Measurements from ENCODE around the gene MPPED2.

Gene MPPED2

DNA sequence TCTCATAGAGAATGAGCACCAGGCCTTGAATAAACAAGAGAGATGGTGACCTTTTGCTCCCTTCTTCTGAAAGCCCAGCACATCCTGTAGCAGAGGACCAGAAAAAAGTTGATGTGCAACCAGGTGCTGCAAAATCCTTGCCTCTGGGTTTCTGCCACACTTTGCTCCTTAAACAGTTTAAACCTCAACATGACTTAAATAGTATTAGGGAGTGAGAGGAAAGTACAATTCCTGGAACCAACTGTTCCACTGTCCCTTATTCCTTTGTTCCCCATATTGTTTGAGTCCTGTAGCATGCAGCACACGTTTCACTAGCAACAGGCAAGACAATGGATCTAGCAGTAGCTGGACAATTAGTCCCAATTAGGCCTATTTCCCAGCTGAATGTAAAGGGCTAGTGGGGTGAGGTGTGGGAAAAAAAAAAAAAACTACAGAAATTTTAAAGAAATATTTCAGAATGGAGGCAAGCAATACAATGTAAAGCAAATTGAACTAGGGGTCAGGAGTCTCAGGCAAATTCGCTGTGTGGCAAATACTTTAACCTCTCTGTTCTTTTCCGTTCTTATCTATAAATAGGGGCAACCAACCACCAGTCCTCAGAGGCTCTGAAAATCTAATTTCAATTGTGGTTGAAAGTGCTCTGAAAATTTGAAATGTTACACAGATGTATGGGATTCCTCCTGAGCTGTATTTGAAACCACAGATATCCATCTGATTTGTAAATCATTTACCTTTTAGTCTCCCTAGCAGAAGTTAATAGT, 6.6 kb downstream of the MPPED2 start:
- DNase-seq (ENCODE audit: low read depth, low spot score): no peak
- Histone ChIP-seq H3K4me1 (ENCODE audit: control insufficient read depth, insufficient read depth, low read length) (no peaks in the 10 kb centered on the region), H3K27me3 (ENCODE audit: control insufficient read depth, insufficient read depth, low read length) (peaks cover 9% of the 10 kb centered on the region; the same call in 1 of the 2 replicates), H3K27ac (ENCODE audit: low read length) (no peak overlapping the region), H3K36me3 (ENCODE audit: control insufficient read depth, insufficient read depth, low read length) (peaks cover 2% of the 10 kb centered on the region; the same call in 1 of the 2 replicates), H3K4me3 (ENCODE audit: low read length) (no peak overlapping the region), H3K9me3 (ENCODE audit: control insufficient read depth, insufficient read depth, low read length) (no peaks in the 10 kb centered on the region)
- WGBS (ENCODE audit: insufficient coverage, insufficient read length): no CpG with 5 or more reads among the region's 3 CpGs

DNA sequence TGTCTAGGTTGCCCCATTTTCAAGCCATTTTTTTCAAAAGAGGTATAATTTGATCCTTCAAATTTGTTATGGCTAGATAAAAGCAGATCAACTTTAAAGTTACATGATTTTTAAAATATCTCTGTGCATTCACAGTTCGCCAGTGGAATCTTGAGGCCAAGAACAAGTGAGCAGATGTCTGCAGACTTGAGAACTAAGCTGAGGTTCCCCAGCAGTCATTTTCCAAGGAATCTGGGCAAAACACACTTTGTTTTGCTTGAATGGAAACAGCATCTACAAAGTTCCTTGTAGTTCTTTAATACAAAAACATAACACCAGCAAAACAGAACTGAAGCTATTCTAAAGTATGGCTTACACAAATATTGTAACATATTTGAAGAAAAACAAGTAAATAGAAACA, 7.7 kb downstream of the MPPED2 start:
- H3K27ac ChIP-seq (ENCODE audit: low read length): no peak overlapping the region
- H3K4me3 ChIP-seq (ENCODE audit: low read length): no peak overlapping the region
- no peak for DNase-seq (ENCODE audit: low read depth, low spot score)
- peaks cover 1% of the 10 kb centered on the region; the same call in 1 of the 2 replicates for H3K27me3 ChIP-seq (ENCODE audit: control insufficient read depth, insufficient read depth, low read length)
- H3K36me3 ChIP-seq (ENCODE audit: control insufficient read depth, insufficient read depth, low read length): peaks cover 2% of the 10 kb centered on the region; the same call in 1 of the 2 replicates
- no CpG with 5 or more reads among the region's 1 CpG for WGBS (ENCODE audit: insufficient coverage, insufficient read length)
- no peaks in the 10 kb centered on the region for H3K9me3 ChIP-seq (ENCODE audit: control insufficient read depth, insufficient read depth, low read length)
- no peaks in the 10 kb centered on the region for H3K4me1 ChIP-seq (ENCODE audit: control insufficient read depth, insufficient read depth, low read length)

- no peak overlapping the region for H3K4me3 ChIP-seq (ENCODE audit: low read length)
- WGBS (ENCODE audit: insufficient coverage, insufficient read length): 100% methylated on average over 1 of the region's 2 CpGs
- H3K36me3 ChIP-seq (ENCODE audit: control insufficient read depth, insufficient read depth, low read length): no peaks in the 10 kb centered on the region
- no peak for DNase-seq (ENCODE audit: low read depth, low spot score)
- no peak overlapping the region for H3K27ac ChIP-seq (ENCODE audit: low read length)
- H3K9me3 ChIP-seq (ENCODE audit: control insufficient read depth, insufficient read depth, low read length): no peaks in the 10 kb centered on the region
- no peaks in the 10 kb centered on the region for H3K4me1 ChIP-seq (ENCODE audit: control insufficient read depth, insufficient read depth, low read length)
- no peaks in the 10 kb centered on the region for H3K27me3 ChIP-seq (ENCODE audit: control insufficient read depth, insufficient read depth, low read length)
Observed at GRCh38 chr11:30573951-30574350, 12.2 kb downstream of the MPPED2 start.

DNA sequence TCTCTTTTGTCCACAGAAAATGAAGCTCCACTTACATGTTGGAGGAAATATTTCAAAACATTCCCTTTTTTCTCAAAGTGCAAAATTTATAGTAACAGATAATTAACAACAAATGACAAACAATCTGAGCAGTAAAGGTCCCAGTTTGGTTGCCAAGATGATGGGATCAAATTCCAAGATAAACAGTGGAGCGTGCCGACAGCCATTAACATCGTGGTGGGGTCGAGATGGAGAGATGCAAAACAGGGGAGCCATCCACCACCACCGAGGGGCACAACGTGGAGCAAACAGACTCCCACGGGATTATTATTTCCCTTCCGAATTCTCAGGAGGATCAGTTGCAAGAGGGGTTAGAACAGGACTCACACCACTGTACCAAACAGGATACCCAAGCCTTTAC, 17.2 kb downstream of the MPPED2 start:
- H3K27me3 ChIP-seq (ENCODE audit: control insufficient read depth, insufficient read depth, low read length): no peaks in the 10 kb centered on the region
- no peak for DNase-seq (ENCODE audit: low read depth, low spot score)
- H3K4me3 ChIP-seq (ENCODE audit: low read length): no peak overlapping the region
- no peak overlapping the region for H3K27ac ChIP-seq (ENCODE audit: low read length)
- no peaks in the 10 kb centered on the region for H3K9me3 ChIP-seq (ENCODE audit: control insufficient read depth, insufficient read depth, low read length)
- no CpG with 5 or more reads among the region's 8 CpGs for WGBS (ENCODE audit: insufficient coverage, insufficient read length)
- peaks cover 2% of the 10 kb centered on the region; the same call in 1 of the 2 replicates for H3K4me1 ChIP-seq (ENCODE audit: control insufficient read depth, insufficient read depth, low read length)
- H3K36me3 ChIP-seq (ENCODE audit: control insufficient read depth, insufficient read depth, low read length): no peaks in the 10 kb centered on the region

DNA sequence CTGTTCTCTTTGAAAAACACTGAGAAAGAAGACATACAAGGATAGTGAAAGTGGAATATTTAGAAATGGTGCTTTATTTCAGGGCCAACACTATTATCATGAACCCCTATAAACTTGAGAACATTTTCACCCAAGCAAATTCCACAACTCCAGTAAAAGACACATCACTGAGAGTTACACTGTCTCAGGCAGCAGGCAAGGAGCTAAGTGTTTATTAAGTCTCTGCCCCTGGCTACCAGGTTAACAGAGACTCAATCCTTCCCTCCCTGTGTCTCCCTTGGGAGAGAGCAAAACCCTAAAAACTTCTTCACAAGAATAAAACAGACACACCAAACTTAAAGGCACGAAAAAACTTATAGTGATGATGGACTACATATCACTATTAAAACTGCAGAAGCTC, 18.5 kb downstream of the MPPED2 start:
- peaks cover 2% of the 10 kb centered on the region; the same call in 1 of the 2 replicates for H3K4me1 ChIP-seq (ENCODE audit: control insufficient read depth, insufficient read depth, low read length)
- no peak overlapping the region for H3K4me3 ChIP-seq (ENCODE audit: low read length)
- WGBS (ENCODE audit: insufficient coverage, insufficient read length): no CpG with 5 or more reads among the region's 1 CpG
- DNase-seq (ENCODE audit: low read depth, low spot score): no peak
- no peaks in the 10 kb centered on the region for H3K27me3 ChIP-seq (ENCODE audit: control insufficient read depth, insufficient read depth, low read length)
- H3K27ac ChIP-seq (ENCODE audit: low read length): no peak overlapping the region
- no peaks in the 10 kb centered on the region for H3K36me3 ChIP-seq (ENCODE audit: control insufficient read depth, insufficient read depth, low read length)
- no peaks in the 10 kb centered on the region for H3K9me3 ChIP-seq (ENCODE audit: control insufficient read depth, insufficient read depth, low read length)

GRCh38 chr11:30567120-30567519, 19.0 kb downstream of the MPPED2 start:
- DNase-seq (ENCODE audit: low read depth, low spot score): no peak
- H3K27ac ChIP-seq (ENCODE audit: low read length): no peak overlapping the region
- no peak overlapping the region for H3K4me3 ChIP-seq (ENCODE audit: low read length)
- WGBS (ENCODE audit: insufficient coverage, insufficient read length): no CpG with 5 or more reads among the region's 5 CpGs
- H3K4me1 ChIP-seq (ENCODE audit: control insufficient read depth, insufficient read depth, low read length): peaks cover 2% of the 10 kb centered on the region; the same call in 1 of the 2 replicates
- H3K9me3 ChIP-seq (ENCODE audit: control insufficient read depth, insufficient read depth, low read length): no peaks in the 10 kb centered on the region
- H3K36me3 ChIP-seq (ENCODE audit: control insufficient read depth, insufficient read depth, low read length): no peaks in the 10 kb centered on the region
- H3K27me3 ChIP-seq (ENCODE audit: control insufficient read depth, insufficient read depth, low read length): no peaks in the 10 kb centered on the region

GRCh38 chr11:30566482-30566881, 19.7 kb downstream of the MPPED2 start:
- WGBS (ENCODE audit: insufficient coverage, insufficient read length): no CpG with 5 or more reads among the region's 3 CpGs
- H3K4me1 ChIP-seq (ENCODE audit: control insufficient read depth, insufficient read depth, low read length): peaks cover 2% of the 10 kb centered on the region; the same call in 1 of the 2 replicates
- no peak overlapping the region for H3K4me3 ChIP-seq (ENCODE audit: low read length)
- no peak for DNase-seq (ENCODE audit: low read depth, low spot score)
- H3K36me3 ChIP-seq (ENCODE audit: control insufficient read depth, insufficient read depth, low read length): no peaks in the 10 kb centered on the region
- H3K9me3 ChIP-seq (ENCODE audit: control insufficient read depth, insufficient read depth, low read length): no peaks in the 10 kb centered on the region
- no peaks in the 10 kb centered on the region for H3K27me3 ChIP-seq (ENCODE audit: control insufficient read depth, insufficient read depth, low read length)
- H3K27ac ChIP-seq (ENCODE audit: low read length): no peak overlapping the region

DNA sequence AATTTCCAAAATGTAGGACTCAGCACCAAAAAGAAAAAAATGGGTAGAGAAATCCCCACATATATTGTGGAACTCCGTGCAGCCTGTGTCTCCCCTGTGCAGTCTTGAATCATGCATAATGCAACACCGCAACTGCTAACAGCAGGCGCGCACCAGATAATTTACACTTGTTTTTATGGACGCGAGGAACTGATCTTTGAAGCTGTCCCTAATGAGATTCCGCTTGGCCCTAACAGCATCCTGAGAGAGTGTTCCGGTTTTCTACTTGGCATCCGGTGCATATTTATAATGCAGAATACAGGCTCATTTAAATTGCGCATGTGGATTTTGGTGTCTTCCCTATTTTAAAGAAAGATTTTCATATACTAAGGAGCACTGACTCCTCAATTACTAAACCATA, 21.1 kb downstream of the MPPED2 start:
- H3K4me3 ChIP-seq (ENCODE audit: low read length): no peak overlapping the region
- no peak for DNase-seq (ENCODE audit: low read depth, low spot score)
- WGBS (ENCODE audit: insufficient coverage, insufficient read length): no CpG with 5 or more reads among the region's 10 CpGs
- no peak overlapping the region for H3K27ac ChIP-seq (ENCODE audit: low read length)
- peaks cover 4% of the 10 kb centered on the region; the same call in 1 of the 2 replicates for H3K4me1 ChIP-seq (ENCODE audit: control insufficient read depth, insufficient read depth, low read length)
- H3K27me3 ChIP-seq (ENCODE audit: control insufficient read depth, insufficient read depth, low read length): no peaks in the 10 kb centered on the region
- H3K9me3 ChIP-seq (ENCODE audit: control insufficient read depth, insufficient read depth, low read length): no peaks in the 10 kb centered on the region
- H3K36me3 ChIP-seq (ENCODE audit: control insufficient read depth, insufficient read depth, low read length): no peaks in the 10 kb centered on the region

GRCh38 chr11:30561691-30562415, 24.3 kb downstream of the MPPED2 start:
- WGBS (ENCODE audit: insufficient coverage, insufficient read length): no CpG with 5 or more reads among the region's 1 CpG
- no peak for DNase-seq (ENCODE audit: low read depth, low spot score)
- no peak overlapping the region for H3K4me3 ChIP-seq (ENCODE audit: low read length)

GRCh38 chr11:30560206-30561106, 25.7 kb downstream of the MPPED2 start:
- H3K4me1 ChIP-seq (ENCODE audit: control insufficient read depth, insufficient read depth, low read length): peaks cover 3% of the 10 kb centered on the region; the same call in 1 of the 2 replicates
- no peaks in the 10 kb centered on the region for H3K27me3 ChIP-seq (ENCODE audit: control insufficient read depth, insufficient read depth, low read length)
- no peak overlapping the region for H3K4me3 ChIP-seq (ENCODE audit: low read length)
- no peak overlapping the region for H3K27ac ChIP-seq (ENCODE audit: low read length)
- H3K36me3 ChIP-seq (ENCODE audit: control insufficient read depth, insufficient read depth, low read length): no peaks in the 10 kb centered on the region
- no peaks in the 10 kb centered on the region for H3K9me3 ChIP-seq (ENCODE audit: control insufficient read depth, insufficient read depth, low read length)
- DNase-seq (ENCODE audit: low read depth, low spot score): no peak
- WGBS (ENCODE audit: insufficient coverage, insufficient read length): no CpG with 5 or more reads among the region's 7 CpGs

More at GRCh38 chr11:30561691-30562415, 24.3 kb downstream of the MPPED2 start:
- Histone ChIP-seq H3K9me3 (ENCODE audit: control insufficient read depth, insufficient read depth, low read length) (no peaks in the 10 kb centered on the region), H3K27me3 (ENCODE audit: control insufficient read depth, insufficient read depth, low read length) (no peaks in the 10 kb centered on the region), H3K36me3 (ENCODE audit: control insufficient read depth, insufficient read depth, low read length) (no peaks in the 10 kb centered on the region), H3K4me1 (ENCODE audit: control insufficient read depth, insufficient read depth, low read length) (peaks cover 3% of the 10 kb centered on the region; the same call in 1 of the 2 replicates), H3K27ac (ENCODE audit: low read length) (no peak overlapping the region)

Measured in iPS DF 6.9 (cell line).